Vagina (tissue), 2 donors: ENCODE results near the gene GNG13. TPM values are rescaled to one million over a fixed set of nuclear protein-coding genes. Genes with fewer than 3 reads are reported as not detected.

Experiments
- DNase-seq, 2 donors: peaks; one replicate each; pipeline ENCODE4 v3.0.0-alpha.2; 2017; ENCODE audit errors: extremely low spot score in 2 of 2
- H3K27ac ChIP-seq: fragments of 200-600 bp; sonication (generic); one replicate; pipeline ENCODE4 v1.5.1; 2019
- H3K27me3 ChIP-seq: fragments of 200-600 bp; sonication (generic); one replicate; pipeline ENCODE4 v1.5.1; 2019
- H3K36me3 ChIP-seq, 2 donors: fragments of 200-600 bp; sonication (generic); one replicate each; pipeline ENCODE4 v1.5.1; 2017 to 2019
- H3K4me1 ChIP-seq: fragments of 200-600 bp; sonication (generic); one replicate; pipeline ENCODE4 v1.5.1; 2019
- H3K4me3 ChIP-seq, 2 donors: fragments of 200-600 bp; sonication (generic); 1 replicate in 1 of 2; 2 replicates in 1 of 2; pipeline ENCODE4 v1.5.1; 2016 to 2019
- H3K9me3 ChIP-seq: fragments of 200-600 bp; sonication (generic); one replicate; pipeline ENCODE4 v1.5.1; 2019
- POLR2A ChIP-seq, 2 donors: fragments of 450-650 bp; IDR thresholded peaks; one replicate each; pipeline ENCODE4 v1.6.1; 2017; ENCODE audit warnings: antibody characterized with exemption in 2 of 2, mild to moderate bottlenecking in 2 of 2, moderate library complexity in 2 of 2
- POLR2AphosphoS5 ChIP-seq, 2 donors: sonication (generic); formaldehyde crosslinking; IDR thresholded peaks; one replicate each; pipeline ENCODE4 v1.9.0; 2017; ENCODE audit warnings: antibody characterized with exemption in 2 of 2, mild to moderate bottlenecking in 2 of 2, low read depth in 1 of 2; ENCODE audit not compliant: insufficient read depth in 1 of 2
- intact Hi-C: fragments of 100-400 bp; cut with DNase I; formaldehyde crosslinking; loops from one replicate; pipeline ENCODE4 v1.15.1; 2023
- total RNA-seq: library from RNA; depleted of rRNA; stranded (reverse); fragments of >200 nt; gene quantifications from one replicate; pipeline ENCODE4 v1.2.3, GENCODE V29; 2016
- TF ChIP-seq, protein P1 (sequence below), 3 experiments: fragments of 450-650 bp in 2 of 3; fragments of 200-600 bp in 1 of 3; sonication (generic) in 1 of 3; IDR thresholded peaks; one replicate each; pipeline ENCODE4 v1.5.1; 2017 to 2019; ENCODE audit warnings: antibody characterized with exemption in 3 of 3, mild to moderate bottlenecking in 2 of 3, moderate library complexity in 2 of 3

The GNG13 gene
- total RNA-seq, 1 donor from 2014 or later: not detected

DNA sequence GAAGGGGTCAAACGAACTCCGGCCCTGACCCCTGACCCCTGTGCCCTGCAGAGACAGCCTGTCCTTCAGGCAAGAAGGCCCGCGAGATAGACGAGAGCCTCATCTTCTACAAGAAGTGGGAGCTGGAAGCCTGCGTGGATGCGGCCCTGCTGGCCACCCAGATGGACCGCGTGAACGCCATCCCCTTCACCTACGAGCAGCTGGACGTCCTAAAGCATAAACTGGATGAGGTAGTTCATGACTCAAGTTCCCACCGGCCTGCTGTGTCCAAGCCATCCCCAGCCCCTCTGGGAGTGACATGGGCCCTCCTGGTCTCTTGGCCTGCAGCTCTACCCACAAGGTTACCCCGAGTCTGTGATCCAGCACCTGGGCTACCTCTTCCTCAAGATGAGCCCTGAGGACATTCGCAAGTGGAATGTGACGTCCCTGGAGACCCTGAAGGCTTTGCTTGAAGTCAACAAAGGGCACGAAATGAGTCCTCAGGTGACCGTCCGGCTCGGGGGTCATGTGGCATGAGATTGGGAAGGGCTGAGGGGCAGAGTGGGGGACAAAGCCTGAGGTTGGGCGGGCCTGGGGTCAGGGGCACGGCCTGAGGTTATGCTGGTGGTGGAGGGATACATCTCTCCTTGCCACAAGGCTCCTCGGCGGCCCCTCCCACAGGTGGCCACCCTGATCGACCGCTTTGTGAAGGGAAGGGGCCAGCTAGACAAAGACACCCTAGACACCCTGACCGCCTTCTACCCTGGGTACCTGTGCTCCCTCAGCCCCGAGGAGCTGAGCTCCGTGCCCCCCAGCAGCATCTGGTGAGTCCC is 34.3 kb downstream of the GNG13 start:
- H3K36me3 ChIP-seq: no peaks in the 10 kb centered on the region
- no peaks in the 10 kb centered on the region for H3K4me1 ChIP-seq
- no peak overlapping the region for H3K4me3 ChIP-seq
- DNase-seq: no peak
- TF ChIP-seq, protein P1, sequence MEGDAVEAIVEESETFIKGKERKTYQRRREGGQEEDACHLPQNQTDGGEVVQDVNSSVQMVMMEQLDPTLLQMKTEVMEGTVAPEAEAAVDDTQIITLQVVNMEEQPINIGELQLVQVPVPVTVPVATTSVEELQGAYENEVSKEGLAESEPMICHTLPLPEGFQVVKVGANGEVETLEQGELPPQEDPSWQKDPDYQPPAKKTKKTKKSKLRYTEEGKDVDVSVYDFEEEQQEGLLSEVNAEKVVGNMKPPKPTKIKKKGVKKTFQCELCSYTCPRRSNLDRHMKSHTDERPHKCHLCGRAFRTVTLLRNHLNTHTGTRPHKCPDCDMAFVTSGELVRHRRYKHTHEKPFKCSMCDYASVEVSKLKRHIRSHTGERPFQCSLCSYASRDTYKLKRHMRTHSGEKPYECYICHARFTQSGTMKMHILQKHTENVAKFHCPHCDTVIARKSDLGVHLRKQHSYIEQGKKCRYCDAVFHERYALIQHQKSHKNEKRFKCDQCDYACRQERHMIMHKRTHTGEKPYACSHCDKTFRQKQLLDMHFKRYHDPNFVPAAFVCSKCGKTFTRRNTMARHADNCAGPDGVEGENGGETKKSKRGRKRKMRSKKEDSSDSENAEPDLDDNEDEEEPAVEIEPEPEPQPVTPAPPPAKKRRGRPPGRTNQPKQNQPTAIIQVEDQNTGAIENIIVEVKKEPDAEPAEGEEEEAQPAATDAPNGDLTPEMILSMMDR (IDR thresholded peaks at IDR 0.05): no peak
- TF ChIP-seq POLR2A (IDR thresholded peaks at IDR 0.05) (no peak), POLR2AphosphoS5 (IDR thresholded peaks at IDR 0.05; ENCODE audit: insufficient read depth in 1 of 2, low read depth in 1 of 2) (no peak)
- no peaks in the 10 kb centered on the region for H3K27me3 ChIP-seq
- intact Hi-C loops: no loop called here
- H3K27ac ChIP-seq: no peak overlapping the region
- no peaks in the 10 kb centered on the region for H3K9me3 ChIP-seq

DNA sequence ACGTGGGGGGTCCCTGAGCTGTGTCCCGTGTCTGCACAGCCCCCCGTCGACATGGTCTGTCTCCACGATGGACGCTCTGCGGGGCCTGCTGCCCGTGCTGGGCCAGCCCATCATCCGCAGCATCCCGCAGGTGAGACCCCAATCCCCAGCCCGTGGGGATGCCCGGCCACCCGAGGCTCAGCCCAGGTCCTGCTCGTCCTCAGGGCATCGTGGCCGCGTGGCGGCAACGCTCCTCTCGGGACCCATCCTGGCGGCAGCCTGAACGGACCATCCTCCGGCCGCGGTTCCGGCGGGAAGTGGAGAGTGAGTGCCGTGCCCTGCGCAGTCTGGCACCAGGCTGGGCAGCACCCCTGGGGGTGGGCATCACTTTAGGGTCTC is 35.1 kb downstream of the GNG13 start:
- H3K4me3 ChIP-seq: no peak overlapping the region
- H3K27me3 ChIP-seq: no peaks in the 10 kb centered on the region
- H3K9me3 ChIP-seq: no peaks in the 10 kb centered on the region
- H3K4me1 ChIP-seq: peaks cover 1% of the 10 kb centered on the region
- no peak overlapping the region for H3K27ac ChIP-seq
- intact Hi-C loops: no loop called here
- TF ChIP-seq POLR2AphosphoS5 (IDR thresholded peaks at IDR 0.05; ENCODE audit: insufficient read depth in 1 of 2, low read depth in 1 of 2) (no peak), POLR2A (IDR thresholded peaks at IDR 0.05) (no peak)
- TF ChIP-seq, protein P1 (IDR thresholded peaks at IDR 0.05): no peak
- DNase-seq: no peak
- no peaks in the 10 kb centered on the region for H3K36me3 ChIP-seq

DNA sequence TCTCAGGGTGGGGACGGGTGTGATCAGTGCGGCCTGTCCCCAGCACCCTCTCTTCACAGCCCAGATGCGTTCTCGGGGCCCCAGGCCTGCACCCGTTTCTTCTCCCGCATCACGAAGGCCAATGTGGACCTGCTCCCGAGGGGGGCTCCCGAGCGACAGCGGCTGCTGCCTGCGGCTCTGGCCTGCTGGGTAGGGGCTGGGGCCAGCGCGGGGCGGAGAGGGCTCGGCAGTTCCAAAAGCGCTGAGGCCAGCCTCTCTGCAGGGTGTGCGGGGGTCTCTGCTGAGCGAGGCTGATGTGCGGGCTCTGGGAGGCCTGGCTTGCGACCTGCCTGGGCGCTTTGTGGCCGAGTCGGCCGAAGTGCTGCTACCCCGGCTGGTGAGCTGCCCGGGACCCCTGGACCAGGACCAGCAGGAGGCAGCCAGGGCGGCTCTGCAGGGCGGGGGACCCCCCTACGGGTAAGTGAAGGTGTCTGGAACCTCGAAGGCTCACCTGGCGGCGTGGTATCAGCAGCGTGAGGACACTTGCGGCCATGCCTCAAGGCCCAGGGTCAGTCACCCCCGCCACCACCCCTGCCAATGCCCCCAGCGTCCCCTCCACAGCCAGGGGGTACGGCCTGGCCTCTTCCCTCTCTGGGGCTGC is 35.6 kb downstream of the GNG13 start:
- intact Hi-C loops: no loop called here
- H3K27me3 ChIP-seq: no peaks in the 10 kb centered on the region
- TF ChIP-seq POLR2A (IDR thresholded peaks at IDR 0.05) (no peak), POLR2AphosphoS5 (IDR thresholded peaks at IDR 0.05; ENCODE audit: insufficient read depth in 1 of 2, low read depth in 1 of 2) (no peak)
- TF ChIP-seq, protein P1 (IDR thresholded peaks at IDR 0.05): no peak

DNA sequence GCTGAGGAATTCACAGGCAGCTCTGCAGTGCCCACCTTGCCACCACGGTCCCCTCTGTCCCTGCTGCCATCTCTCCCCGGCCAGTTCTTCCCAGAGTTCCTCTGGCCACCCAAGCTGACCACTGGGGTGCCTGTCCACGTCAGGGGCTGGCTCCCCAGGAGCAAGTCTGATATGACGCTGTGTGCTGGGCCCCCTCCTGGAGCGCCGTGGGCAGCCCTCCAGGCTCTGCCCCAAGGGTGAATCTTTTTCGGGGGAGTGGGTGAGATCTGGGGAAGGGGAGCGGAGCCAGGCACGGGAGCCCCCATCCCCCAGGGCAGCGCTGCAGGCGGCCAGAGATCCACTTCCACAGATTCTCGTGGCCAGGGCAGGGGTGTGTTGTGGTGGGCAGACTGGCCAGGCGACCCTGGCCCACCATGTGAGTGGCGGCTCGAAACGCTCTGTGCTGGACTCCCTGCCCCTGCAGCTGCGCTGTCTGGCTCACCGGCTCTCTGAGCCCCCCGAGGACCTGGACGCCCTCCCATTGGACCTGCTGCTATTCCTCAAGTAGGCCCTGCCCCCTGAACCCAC is 36.3 kb downstream of the GNG13 start:
- H3K9me3 ChIP-seq: no peaks in the 10 kb centered on the region
- no peak overlapping the region for H3K4me3 ChIP-seq
- no peaks in the 10 kb centered on the region for H3K36me3 ChIP-seq
- H3K27me3 ChIP-seq: no peaks in the 10 kb centered on the region
- TF ChIP-seq POLR2A (IDR thresholded peaks at IDR 0.05): no peak
- H3K27ac ChIP-seq: no peak overlapping the region
- DNase-seq: no peak
- peaks cover 8% of the 10 kb centered on the region for H3K4me1 ChIP-seq
- intact Hi-C loops: no loop called here

More for the DNA sequence above, 35.6 kb downstream of the GNG13 start:
- peaks cover 6% of the 10 kb centered on the region for H3K4me1 ChIP-seq
- H3K36me3 ChIP-seq: no peaks in the 10 kb centered on the region
- H3K27ac ChIP-seq: no peak overlapping the region
- no peak overlapping the region for H3K4me3 ChIP-seq
- no peak for DNase-seq
- H3K9me3 ChIP-seq: no peaks in the 10 kb centered on the region

DNA sequence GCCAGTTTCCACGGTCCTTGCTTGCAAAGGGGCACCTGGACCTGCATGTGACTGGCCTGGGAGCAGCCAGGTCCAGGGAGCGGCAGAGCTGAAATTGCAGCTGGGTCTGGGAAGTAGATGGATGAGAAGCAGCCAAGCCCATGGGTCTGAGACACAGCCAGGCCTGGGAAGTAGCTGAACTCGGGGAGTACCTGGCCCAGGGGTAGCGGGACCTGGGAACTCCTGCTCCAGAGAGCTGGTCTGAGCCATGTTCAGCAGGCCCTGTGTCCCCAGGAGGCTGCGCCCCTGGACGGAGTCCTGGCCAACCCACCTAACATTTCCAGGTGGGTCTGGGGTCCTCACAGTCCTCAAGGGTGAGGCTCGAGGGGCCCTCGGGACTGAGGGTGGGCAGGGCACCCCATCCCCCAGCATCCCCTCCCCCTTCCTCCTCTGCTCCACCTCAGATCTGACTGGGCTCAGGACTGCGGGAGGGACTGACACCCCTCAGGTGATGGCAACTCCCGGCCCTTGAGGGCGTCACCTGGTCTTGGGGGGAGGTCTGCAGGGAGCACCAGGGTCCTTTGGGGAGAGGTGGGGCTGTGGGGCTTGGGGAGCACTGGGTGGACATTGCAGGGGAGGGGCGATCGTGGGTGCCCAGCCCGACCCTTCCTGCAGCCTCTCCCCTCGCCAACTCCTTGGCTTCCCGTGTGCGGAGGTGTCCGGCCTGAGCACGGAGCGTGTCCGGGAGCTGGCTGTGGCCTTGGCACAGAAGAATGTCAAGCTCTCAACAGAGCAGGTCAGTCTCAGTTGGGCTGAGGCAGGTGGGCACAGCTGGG is 37.0 kb downstream of the GNG13 start:
- H3K4me1 ChIP-seq: peaks cover 8% of the 10 kb centered on the region
- no peak for DNase-seq
- H3K4me3 ChIP-seq: no peak overlapping the region
- TF ChIP-seq, protein P1 (IDR thresholded peaks at IDR 0.05): no peak
- TF ChIP-seq POLR2A (IDR thresholded peaks at IDR 0.05): no peak
- no peak for TF ChIP-seq POLR2AphosphoS5 (IDR thresholded peaks at IDR 0.05; ENCODE audit: insufficient read depth in 1 of 2, low read depth in 1 of 2)
- no peak overlapping the region for H3K27ac ChIP-seq
- no peaks in the 10 kb centered on the region for H3K9me3 ChIP-seq
- intact Hi-C loops: no loop called here
- no peaks in the 10 kb centered on the region for H3K36me3 ChIP-seq
- H3K27me3 ChIP-seq: no peaks in the 10 kb centered on the region
